ENCODE measurements around the gene ZNF423. TPM values are rescaled to one million over a fixed set of nuclear protein-coding genes. Genes with fewer than 3 reads are reported as not detected.

Gene ZNF423
- total RNA-seq, 4 donors from 2014 or later = 7.0 to 19.7 (median 8.4) TPM

GRCh38 chr16:49695782-49696413 lies 160.0 kb downstream of the ZNF423 start:
- H3K27me3 ChIP-seq = no peaks in the 10 kb centered on the region
- ATAC-seq = no peak
- H3K4me3 ChIP-seq = no peak overlapping the region
- no peaks in the 10 kb centered on the region for H3K9me3 ChIP-seq
- TF ChIP-seq POLR2AphosphoS5 (IDR thresholded peaks at IDR 0.05) (no peak), EP300 (IDR thresholded peaks at IDR 0.05) (no peak), POLR2A (IDR thresholded peaks at IDR 0.05) (no peak), CTCF (IDR thresholded peaks at IDR 0.05) (no peak)
- no peak overlapping the region for H3K27ac ChIP-seq
- no peaks in the 10 kb centered on the region for H3K36me3 ChIP-seq
- WGBS, 2 donors (ENCODE audit: low coverage in 1 of 2) = 90% methylated on average over 2 of the region's 5 CpGs; no CpG with 5 or more reads in 1 of the 2 donors
- peaks cover 0 to 29% (median 12%) of the 10 kb centered on the region in 3 donors for H3K4me1 ChIP-seq

- no peak for TF ChIP-seq EP300 (IDR thresholded peaks at IDR 0.05)
- TF ChIP-seq POLR2AphosphoS5 (IDR thresholded peaks at IDR 0.05) = no peak
- TF ChIP-seq CTCF (IDR thresholded peaks at IDR 0.05) = no peak
- no peak for TF ChIP-seq POLR2A (IDR thresholded peaks at IDR 0.05)
- Histone ChIP-seq H3K9me3 (no peaks in the 10 kb centered on the region), H3K27ac (no peak overlapping the region), H3K4me3 (no peak overlapping the region), H3K4me1 (peaks cover 0 to 4% (median 0%) of the 10 kb centered on the region in 3 donors), H3K36me3 (no peaks in the 10 kb centered on the region), H3K27me3 (no peaks in the 10 kb centered on the region)
- 81 to 90% methylated on average over 3 of the region's 5 CpGs for WGBS, 2 donors (ENCODE audit: low coverage in 1 of 2)
- no peak for ATAC-seq
Measured at GRCh38 chr16:49693445-49693844, 162.5 kb downstream of the ZNF423 start.

- Histone ChIP-seq H3K36me3 (no peaks in the 10 kb centered on the region), H3K27me3 (no peaks in the 10 kb centered on the region), H3K4me3 (no peak overlapping the region), H3K9me3 (no peaks in the 10 kb centered on the region), H3K4me1 (no peaks in the 10 kb centered on the region), H3K27ac (no peak overlapping the region)
- TF ChIP-seq EP300 (IDR thresholded peaks at IDR 0.05) (no peak), POLR2A (IDR thresholded peaks at IDR 0.05) (no peak), POLR2AphosphoS5 (IDR thresholded peaks at IDR 0.05) (no peak), CTCF (IDR thresholded peaks at IDR 0.05) (no peak)
- WGBS, 2 donors (ENCODE audit: low coverage in 1 of 2) = 83 to 100% methylated on average over 1 to 11 of the region's 13 CpGs
- no peak for ATAC-seq
Measured at GRCh38 chr16:49690778-49691177, 165.1 kb downstream of the ZNF423 start.

- no peak for TF ChIP-seq EP300 (IDR thresholded peaks at IDR 0.05)
- no peak for TF ChIP-seq POLR2AphosphoS5 (IDR thresholded peaks at IDR 0.05)
- TF ChIP-seq POLR2A (IDR thresholded peaks at IDR 0.05) = no peak
- no peak for TF ChIP-seq CTCF (IDR thresholded peaks at IDR 0.05)
- Histone ChIP-seq H3K4me3 (no peak overlapping the region), H3K9me3 (no peaks in the 10 kb centered on the region), H3K4me1 (no peaks in the 10 kb centered on the region), H3K36me3 (no peaks in the 10 kb centered on the region), H3K27me3 (no peaks in the 10 kb centered on the region), H3K27ac (no peak overlapping the region)
- no peak for ATAC-seq
- 78 to 100% methylated on average over 1 to 6 of the region's 16 CpGs for WGBS, 2 donors (ENCODE audit: low coverage in 1 of 2)
Measured at GRCh38 chr16:49688036-49688697, 167.7 kb downstream of the ZNF423 start.
